NB4 (cell line): ENCODE results near the gene KIF22.

ENCODE experiments used
- CTCF ChIP-seq: IDR thresholded peaks from one replicate; pipeline ENCODE4 v1.5.1; 2012; ENCODE audit warnings: low read depth, low read length
- MYC ChIP-seq: IDR thresholded peaks from 2 replicates; pipeline ENCODE4 v1.6.1; 2011; ENCODE audit warnings: low read depth, low read length
- POLR2A ChIP-seq: IDR thresholded peaks from 2 replicates; pipeline ENCODE4 v1.6.1; 2011; ENCODE audit warnings: mild to moderate bottlenecking; ENCODE audit not compliant: insufficient read length; ENCODE audit errors: extremely low read depth

GRCh38 chr16:29816694-29817441 lies 26.3 kb downstream of the KIF22 start:
- TF ChIP-seq CTCF: peak; percentile 23
- TF ChIP-seq POLR2A: no peak
- TF ChIP-seq MYC: no peak
